GM18526 (cell line): ENCODE measurements around the gene ERFL.

Source experiments
- POLR2A ChIP-seq: IDR thresholded peaks from 3 replicates; pipeline ENCODE4 v1.6.1; 2011; ENCODE audit not compliant: insufficient read length; ENCODE audit errors: extremely low read depth

Gene ERFL

GRCh38 chr19:41903193-41903953 is 24.9 kb downstream of the ERFL start:
- TF ChIP-seq POLR2A, result no peak

- TF ChIP-seq POLR2A, result no peak
Observed at GRCh38 chr19:41902594-41902993, 25.7 kb downstream of the ERFL start.

DNA sequence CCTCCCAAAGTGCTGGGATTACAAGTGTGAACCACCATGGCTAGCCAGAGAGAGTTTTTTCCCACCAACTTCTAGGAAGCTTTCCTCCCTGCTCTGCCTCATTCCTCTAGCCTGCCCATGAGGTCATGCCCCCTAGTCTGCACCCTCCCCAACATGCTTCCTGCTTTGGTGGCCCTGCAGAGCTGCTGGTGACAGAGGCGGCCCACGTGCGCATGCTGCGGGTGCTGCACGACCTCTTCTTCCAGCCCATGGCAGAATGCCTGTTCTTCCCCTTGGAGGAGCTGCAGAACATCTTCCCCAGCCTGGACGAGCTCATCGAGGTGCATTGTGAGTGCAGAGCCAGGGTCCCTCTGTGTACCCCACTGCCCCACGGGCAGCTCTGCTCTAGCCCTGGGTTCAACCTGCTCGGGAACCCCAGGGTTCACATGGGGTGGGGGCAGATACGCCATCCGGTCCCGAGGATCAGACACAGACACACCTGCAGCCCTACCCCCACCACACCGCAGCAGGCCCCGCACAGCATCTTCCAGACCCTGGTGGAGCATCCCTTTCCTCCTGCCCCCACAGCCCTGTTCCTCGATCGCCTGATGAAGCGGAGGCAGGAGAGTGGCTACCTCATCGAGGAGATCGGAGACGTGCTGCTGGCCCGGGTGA is 26.4 kb downstream of the ERFL start:
- TF ChIP-seq POLR2A, result no peak

- no peak for TF ChIP-seq POLR2A
Observed at GRCh38 chr19:41898235-41898634, 30.0 kb downstream of the ERFL start.

DNA sequence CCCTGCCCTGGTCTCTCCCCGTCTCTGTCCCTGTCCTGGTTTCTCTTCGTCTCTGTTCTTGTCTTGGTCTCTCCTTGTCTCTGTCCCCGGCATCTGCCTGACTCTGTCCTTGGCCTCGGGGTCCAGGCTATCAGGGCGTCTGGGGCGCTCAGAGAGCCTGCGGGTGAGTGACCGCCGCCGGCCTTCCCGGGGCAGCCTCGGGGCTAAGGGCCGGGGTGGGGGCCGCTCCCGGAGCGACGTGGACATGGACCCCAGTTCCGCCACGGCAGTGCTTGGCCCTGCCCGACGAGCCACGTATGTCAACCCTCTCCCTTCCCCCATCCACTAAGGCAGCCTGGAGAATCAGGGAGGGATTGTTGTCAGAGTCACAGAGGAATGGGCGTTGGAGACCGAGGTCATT is 30.4 kb downstream of the ERFL start:
- TF ChIP-seq POLR2A, result no peak

- TF ChIP-seq POLR2A, result no peak
Observed at GRCh38 chr19:41897181-41897580, 31.1 kb downstream of the ERFL start.

- no peak for TF ChIP-seq POLR2A
Observed at GRCh38 chr19:41896581-41896942, 31.7 kb downstream of the ERFL start.

DNA sequence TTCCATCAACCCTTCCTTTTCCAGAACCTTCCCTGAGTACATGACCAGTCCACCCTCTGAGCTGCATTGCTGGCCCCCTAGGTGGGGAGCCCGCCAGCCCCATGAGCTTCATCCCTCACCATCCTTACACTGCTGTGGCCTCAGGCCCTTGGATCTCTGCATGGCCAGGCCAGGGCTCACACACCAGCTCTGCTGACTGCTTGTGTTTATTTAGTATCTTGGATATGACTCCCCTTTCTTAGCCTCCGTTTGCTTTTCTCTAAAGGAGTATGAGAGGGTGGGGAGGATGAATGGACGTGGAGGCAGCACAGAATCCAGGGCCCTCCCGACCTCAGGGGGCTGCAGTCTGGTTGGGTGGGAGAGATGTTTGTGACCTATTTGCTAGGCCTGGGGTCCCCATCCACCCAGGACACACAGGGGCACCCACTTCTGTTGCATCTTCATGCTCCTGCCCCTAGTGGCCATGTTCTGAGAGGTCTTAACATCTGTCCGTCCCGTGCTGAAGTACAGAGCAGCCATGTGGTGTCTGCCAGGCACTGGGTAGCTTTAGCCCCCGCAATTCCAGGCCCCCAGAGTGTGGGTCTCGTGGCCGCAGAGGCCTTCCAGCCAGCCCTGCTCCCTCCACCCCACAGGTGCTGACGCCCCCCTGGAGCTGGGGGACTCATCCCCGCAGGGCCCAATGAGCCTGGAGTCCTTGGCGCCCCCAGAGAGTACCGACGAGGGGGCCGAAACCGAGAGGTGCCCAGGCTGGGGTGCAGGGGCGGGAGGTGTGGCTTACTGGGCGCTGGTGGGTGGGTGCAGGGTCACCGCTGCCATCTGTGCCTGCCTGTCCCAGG is 32.3 kb downstream of the ERFL start:
- TF ChIP-seq POLR2A, result no peak

GRCh38 chr19:41894350-41894749 is 33.9 kb downstream of the ERFL start:
- no peak for TF ChIP-seq POLR2A

GRCh38 chr19:41893899-41894298 is 34.4 kb downstream of the ERFL start:
- no peak for TF ChIP-seq POLR2A

- no peak for TF ChIP-seq POLR2A
Observed at GRCh38 chr19:41892173-41892902, 35.9 kb downstream of the ERFL start.

GRCh38 chr19:41890936-41891335 is 37.3 kb downstream of the ERFL start:
- no peak for TF ChIP-seq POLR2A

DNA sequence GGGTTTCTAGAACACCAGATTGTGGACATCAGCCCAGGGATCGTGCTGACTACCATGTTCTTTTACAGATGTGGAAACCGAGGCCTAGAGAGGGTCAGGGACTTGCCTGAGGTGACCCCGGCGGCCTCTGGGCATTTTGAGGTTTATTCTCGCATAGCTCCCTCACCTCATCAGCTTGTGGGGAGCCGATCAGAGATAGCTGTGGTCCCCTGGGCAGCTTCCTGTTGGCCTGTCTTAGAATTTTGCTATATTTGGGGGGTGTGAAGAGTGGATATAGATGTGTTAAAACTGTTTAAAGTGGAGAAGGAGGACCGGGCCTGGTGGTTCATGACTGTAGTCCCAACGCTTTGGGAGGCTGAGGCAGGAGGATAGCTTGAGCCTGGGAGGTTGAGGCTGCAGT is 38.4 kb downstream of the ERFL start:
- TF ChIP-seq POLR2A, result no peak

GRCh38 chr19:41888926-41889325 is 39.3 kb downstream of the ERFL start:
- TF ChIP-seq POLR2A, result no peak

GRCh38 chr19:41887711-41888382 is 40.4 kb downstream of the ERFL start:
- no peak for TF ChIP-seq POLR2A
